ENCODE data around the gene TLR10.
"Not testable (repeated sequence)": the region's sequence is repeated elsewhere in the genome, so short reads cannot be mapped to it uniquely, and the experiment has no call there.

Gene TLR10

DNA sequence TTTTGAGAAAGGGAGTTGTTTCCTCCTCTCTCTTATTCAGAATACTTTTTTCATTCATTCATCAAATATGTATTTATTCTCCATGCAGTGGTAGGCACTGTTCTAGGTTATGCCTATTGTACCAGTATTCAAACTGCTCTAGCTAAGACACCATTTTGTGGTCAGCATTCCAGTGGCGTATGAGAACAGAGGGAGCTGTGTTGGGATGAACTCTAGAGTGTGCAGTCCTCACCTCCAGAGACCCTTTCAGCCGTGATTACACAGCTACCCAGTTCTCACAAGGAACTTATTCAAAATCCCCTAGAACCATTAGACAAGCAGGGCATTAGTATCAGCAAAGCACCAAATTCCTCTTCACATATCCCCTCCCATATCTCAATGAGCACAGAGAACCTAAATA, 17.6 kb upstream of the TLR10 start:
- no peak for DNase-seq

DNA sequence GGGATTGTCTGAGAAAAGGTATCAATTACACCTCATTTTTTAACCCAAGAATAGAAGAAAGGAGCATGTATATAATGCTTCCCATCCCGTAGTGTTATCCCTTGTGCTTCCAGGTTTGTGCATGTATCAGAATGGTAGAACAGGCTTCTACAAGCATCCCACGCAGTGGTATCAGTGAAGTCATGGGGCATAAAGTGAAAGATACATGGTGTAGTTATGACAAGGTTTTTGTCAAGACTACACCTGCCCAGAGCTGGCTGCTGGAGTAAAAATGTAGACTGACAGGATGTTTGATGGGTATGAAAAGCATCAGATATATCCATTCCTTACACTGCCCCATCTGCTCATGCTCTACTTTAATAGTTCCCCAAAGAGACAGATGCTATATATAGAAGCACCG, 12.3 kb upstream of the TLR10 start:
- DNase-seq: no peak

DNA sequence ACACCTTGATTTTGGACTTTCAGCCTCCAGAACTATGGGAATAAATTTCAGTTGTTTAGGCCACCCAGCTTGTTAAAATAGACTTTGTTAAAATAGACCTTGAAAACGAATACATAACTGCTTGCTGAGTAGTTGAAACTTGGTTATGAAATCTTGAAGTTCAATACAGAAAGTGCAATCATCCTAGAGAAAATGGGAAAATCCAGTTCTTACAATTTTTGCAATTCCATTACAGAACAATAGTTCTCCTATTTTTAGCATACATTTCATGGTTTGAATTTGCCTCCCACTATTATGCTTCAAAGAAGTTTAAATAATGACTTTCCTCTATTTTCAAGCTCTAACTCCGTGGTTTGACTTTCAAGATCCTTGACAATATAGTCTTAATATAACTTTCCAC, 11.3 kb upstream of the TLR10 start:
- no peak for DNase-seq

DNA sequence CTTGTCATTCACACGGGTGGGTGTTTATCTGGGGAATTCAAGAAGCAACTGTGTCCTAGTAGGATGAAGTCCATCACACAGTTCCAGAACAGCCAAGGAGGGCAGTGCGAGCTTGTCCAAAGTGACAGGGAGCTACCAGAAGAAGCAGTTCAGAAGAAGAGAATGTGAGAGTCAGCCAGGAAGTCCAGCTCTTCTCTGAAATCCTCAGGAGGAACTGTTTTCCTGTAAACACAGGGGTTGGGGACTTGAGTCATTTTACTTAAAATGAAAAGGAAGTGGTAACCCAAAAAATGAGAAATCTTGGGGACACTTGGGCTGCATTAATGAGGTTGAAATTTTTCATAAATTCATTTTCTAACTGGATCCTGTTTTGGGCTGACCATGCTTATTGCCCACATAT, 8.2 kb upstream of the TLR10 start:
- no peak for DNase-seq

DNA sequence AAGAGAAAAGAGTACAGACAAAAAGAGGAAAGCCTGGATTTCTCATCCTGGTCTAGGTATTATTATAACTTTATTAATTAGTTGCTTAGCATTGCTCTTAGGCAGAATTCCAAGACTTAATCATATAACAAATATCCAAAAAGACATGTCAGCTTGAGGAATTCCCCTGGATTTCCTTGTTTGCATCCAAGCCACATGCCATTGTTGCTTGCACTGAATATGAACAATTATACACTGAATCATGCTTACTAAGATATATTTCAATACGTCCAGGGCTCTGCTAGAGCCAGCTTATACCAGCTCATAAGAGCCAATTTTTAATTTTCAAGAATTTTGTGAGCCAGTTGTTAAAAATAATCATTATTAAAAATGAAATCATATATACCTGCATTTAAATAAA, 5.5 kb upstream of the TLR10 start:
- no peak for DNase-seq

DNA sequence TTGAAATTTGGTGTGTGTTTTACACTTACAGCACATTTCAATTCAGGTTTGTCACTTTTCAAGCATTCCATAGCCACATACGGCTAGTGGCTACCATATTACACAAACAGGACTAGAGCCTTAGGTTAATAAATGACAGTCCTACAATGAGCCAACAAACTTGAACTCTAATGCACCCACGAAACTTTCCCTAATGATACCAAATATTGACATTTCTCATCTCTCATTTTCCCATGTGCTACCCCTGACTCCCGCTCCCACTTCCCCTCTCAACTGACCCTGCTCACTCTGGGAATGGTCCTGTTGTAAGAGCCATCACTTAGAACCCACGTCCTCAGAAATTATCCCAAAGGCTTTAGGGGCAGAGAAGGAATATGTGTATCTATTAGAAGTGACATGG, 4.9 kb upstream of the TLR10 start:
- no peak for DNase-seq

DNA sequence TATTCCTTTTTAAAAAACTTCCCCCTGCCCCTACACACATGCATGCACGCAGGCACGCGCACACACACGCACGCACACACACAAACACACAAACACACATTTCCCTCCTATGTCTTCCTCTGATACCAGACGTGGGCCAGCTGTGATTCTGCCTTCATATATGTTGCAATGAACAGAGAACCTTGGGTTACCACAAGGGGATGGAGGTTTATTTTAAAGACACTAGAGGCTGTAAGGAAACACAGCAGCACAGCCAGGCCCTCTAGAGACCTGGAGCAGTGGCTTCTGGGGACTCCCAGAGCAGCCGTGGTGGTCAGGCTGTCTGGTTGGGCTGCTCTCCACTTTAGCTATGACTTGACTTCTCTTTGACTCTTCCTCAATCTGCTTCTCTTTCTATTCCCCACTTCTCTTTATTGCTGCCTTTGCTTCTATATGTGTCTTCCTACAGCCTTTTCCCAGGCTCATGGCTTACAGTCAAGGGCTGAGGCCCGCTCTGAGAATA, 3.2 kb upstream of the TLR10 start:
- no peak for DNase-seq

DNA sequence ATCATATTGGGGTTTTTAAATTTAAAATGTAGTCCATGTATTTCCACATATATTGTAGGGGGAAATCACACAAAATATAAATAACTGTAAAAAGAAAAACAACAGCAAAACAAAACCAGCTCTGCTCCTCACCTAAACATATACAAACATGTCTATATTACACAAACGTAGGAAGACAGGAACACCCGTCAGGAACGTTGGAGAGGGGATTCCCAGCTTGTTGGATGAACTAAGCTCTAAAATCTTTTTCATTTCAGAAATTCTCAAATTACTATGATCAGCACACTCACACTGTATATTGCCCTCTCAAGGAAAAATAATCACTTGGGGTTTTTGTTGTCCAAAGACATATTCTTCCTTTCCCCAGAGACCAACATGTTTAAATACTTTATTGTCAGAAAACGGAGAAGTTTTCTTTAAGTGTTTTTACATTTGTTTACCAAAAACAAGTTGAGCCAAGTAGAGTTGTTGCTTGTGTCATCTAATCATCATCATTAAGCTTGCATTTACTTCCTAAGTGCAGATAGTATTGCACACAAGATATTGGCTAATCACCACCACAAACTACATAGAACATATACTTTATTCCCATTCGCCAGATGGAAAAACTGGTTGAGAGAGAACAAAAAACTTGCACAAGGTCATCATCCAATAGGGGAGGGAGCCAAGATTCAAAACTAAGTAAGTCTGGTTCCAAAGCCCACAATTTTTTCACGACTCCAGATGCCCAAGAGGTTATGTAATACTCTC, 2.4 kb upstream of the TLR10 start:
- no peak for DNase-seq

DNA sequence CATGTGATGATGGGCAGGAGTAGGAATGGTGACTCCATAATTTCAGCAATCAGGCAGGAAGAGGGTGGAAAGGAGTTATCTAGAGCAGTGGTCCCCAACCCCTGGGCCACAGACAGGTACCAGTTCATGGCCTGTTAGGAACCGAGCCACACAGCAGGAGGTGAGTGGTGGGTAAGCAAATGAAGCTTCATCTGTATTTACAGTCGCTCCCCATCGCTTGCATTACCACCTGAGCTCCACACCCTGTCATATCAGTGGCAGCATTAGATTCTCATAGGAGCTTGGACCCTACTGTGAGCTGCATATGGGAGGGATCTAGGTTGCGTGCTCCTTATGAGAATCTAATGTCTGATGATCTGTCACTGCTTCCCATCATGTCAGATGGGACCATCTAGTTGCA, 1.4 kb upstream of the TLR10 start:
- no peak for DNase-seq

DNA sequence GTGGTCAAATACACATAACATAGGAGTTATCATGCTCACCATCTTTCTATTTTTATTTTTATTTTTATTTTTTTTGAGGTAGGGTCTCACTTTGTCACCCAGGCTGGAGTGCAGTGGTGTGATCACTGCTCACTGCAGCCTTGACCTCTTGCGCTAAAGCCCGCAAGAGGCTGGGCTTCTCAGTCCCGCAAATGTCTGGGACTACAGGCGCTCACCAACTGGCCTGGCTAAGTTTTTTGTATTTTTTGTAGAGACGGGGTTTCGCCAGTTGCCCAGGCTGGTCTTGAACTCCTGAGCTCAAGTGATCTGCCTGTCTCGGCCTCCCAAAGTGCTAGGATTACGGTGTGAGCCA, 295 bp upstream of the TLR10 start:
- no peak for DNase-seq

DNA sequence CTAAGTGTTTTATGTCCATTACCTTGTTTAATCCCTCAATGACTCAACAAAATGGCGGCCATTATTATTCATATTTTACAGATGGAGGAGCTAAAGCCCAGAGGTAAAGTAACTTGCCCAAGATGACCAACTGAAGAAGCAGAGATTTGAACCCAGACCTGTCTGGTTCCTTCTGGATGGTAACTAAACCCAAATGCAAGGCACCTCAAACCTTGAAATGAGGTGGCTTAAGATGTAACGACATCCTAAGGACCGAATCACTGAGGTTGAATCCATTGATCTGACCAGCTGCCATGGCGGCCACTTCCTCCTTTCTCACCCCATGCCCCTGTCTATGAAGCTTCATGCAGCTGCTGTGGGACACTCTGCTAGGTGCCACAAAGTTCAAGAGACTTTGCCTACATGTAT, 932 bp downstream of the TLR10 start:
- no peak for DNase-seq

DNA sequence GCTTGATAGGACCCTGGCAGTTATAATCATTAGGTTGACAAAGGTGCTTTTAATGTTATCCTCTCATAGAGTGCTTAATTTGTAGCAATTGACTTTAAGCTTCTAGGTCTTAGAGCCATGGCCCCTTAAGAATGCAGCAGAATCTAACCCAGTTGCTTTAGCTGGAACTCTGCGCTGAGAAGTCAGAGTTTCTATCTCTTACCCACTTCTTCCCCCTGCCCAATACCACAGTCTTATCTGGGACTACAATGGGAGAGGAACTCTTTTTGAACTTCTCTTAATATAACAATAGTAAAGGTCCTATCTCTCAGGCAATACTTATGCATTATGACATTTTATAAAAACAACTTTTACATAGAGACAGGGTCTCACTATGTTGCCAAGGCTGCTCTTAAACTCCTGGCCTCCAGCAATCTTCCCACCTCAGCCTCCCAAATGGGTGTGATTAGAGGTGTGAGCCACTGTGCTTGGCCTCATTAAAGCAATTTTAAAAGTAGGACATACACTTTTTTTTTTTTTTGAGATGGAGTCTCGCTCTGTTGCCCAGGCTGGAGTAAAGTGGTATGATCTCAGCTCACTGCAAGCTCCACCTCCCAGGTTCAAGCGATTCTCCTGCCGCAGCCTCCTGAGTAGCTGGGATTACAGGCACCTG, 1.8 kb downstream of the TLR10 start:
- DNase-seq: no peak

DNA sequence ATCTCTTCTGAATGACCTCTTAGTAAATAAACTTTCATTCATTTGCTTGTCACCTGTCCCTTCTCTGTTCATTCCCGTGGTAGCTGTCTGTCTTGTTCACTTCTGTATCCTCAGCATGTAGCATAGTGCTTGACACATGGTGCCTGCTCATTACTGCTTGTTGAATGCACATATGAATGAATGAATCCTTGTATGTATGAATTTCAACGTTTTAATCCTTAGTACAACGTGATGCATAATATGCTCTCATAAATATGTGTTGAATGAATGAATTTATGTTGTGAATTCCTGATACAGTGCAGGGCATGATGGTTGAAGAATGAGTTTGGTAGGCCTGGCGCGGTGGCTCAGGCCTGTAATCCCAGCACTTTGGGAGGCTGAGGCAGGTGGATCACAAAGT, 3.0 kb downstream of the TLR10 start:
- DNase-seq: no peak

DNA sequence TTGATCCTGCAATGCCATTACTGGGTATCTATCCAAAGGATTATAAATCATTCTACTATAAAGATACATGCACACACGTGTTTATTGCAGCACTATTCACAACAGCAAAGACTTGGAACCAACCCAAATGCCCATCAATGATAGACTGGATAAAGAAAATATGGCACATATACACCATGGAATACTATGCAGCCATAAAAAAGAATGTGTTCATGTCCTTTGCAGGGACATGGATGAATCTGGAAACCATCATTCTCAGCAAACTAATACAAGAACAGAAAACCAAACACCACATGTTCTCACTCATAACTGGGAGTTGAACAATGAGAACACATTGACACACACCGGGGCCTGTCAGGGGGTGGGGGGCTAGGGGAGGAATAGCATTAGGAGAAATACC, 4.9 kb downstream of the TLR10 start:
- not testable (repeated sequence) for DNase-seq

DNA sequence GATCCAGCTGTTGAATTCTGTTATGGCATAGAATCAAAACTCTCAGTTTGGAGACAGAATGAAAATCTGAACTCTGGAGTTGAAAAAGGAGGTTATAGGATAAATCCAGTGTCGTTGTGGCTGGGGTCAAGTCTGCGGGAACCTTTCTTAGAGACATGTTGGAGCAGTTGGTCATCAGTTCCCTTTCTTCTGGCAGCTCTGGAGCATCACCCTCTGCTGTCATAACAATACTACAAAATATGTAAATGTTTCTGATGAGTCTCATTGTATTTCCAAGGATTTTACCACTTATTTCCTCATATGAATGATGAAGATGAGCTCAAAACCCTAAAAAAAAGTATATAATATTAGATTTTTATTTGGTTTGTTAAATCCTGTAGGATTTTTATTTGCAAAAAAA, 7.5 kb downstream of the TLR10 start:
- no peak for DNase-seq

DNA sequence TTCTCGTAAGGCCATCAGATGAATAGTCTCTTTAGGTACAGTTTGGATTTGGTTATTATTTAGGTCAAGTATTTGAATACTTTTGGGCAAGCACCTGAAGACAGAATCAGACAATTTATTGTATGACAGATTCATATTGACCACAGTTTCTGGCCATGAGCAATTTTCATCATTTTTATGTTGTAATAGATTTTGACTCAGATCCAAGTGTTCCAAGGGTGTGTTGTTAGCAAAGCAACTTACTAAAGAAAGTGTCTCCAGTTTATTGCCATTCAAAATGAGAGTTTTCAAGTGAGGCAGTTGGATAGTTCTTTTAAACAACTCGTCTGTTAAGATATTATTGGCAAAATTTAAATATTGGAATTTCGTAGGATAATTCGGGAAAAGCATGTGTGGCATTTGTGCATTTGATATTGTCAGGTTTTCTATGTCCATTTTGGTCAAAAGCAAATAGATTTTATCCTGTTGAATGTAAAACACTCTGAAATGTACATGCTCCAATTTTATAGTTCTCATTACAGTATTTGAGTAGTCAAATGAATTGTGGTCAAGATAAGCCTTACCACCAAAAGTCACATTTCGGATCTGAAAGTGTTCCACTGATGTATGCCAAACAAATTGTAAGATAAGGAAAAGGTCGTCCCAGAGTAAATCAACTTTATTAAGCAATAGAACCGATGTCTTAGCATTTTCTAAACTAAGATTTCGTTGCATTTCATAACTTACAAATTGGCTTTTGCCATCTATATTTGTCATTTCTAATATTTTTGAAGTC, 8.4 kb downstream of the TLR10 start:
- no peak for DNase-seq

DNA sequence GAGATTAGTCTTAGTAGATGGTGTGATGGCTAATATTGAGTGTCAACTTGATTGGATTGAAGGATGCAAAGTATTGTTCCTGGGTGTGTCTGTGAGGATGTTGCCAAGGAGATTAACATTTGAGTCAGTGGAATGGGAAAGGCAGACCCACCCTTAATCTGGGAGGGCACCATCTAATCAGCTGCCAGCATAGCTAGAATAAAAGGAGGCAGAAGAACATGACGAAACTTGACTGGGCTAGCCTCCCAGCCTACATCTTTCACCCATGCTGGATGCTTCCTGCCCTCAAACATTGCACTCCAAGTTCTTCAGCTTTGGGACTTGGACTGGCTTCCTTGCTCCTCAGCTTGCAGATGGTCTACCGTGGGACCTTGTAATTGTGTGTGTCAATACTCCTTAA, 12.5 kb downstream of the TLR10 start:
- DNase-seq: not testable (repeated sequence)

DNA sequence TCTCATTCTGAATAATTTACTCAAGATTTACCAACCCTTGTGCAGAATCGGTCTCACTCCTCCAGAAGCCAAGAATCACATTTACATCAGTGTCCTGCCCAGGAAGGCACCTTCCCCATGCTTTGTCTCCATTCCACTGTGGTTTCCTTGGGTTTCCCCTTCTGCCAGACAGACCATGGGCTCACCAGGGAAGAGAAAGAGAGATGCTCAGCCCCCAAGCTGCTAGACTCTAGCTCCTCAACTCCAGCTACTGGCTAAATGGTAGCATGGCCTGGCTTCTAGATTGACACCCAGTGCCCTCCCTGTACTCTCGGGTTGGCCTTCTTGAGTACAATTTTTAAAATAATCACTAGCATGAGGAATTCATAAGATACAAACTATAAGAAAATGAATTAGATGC, 12.9 kb downstream of the TLR10 start:
- no peak for DNase-seq

DNA sequence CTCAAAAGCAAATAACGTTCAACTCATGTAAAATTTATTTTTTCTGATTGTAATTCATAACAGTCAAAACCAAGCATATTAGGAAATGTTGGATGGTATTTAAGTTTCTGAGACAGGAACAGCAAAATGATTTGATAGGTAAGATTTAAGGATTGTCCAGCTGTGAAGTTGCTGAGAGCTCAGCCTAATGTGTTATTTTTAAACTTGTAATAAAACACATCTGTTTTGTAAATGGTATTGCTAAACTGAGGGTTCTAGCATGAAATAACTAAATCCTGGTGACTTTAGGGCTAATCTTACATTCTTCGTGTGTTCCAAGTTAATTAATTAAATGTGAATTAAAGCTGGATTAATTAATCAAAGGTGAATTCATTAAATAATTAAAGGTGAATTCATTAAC, 13.3 kb downstream of the TLR10 start:
- no peak for DNase-seq

DNA sequence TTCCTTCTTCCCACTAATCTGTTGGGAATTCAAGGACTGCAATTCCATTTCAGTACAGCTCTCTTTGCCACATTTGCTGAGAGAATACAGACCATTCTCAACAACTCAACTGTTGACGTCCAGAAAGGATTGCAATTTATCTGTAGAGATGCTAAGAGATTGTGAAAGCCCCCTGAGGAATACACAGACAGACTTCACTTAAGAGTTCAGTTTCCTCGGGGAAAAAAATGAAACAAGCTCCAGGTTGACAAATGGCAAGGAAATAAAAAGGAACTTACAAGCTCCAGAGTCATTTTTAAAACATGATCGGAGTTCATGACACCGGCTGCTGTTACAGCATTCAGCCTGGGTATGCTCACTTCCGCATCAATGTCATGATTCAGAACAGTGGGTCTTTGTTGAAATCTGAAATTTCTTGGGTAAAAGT, 13.8 kb downstream of the TLR10 start:
- DNase-seq: no peak

DNA sequence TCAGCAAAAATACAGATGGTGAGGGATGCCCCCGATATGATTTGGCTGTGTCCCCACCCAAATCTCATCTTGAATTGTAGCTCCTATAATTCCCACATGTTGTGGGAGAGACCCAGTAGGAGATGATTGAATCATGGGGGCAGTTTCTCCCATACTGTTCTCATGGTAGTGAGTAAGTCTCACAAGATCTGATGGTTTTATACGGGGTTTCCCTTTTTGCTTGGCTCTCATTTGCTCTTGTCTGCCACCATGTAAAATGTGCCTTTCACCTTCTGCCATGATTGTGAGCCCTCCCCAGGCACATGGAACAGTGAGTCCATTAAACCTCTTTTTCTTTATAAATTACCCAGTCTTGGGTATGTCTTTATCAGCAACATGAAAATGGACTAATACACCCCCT, 15.8 kb downstream of the TLR10 start:
- not testable (repeated sequence) for DNase-seq

DNA sequence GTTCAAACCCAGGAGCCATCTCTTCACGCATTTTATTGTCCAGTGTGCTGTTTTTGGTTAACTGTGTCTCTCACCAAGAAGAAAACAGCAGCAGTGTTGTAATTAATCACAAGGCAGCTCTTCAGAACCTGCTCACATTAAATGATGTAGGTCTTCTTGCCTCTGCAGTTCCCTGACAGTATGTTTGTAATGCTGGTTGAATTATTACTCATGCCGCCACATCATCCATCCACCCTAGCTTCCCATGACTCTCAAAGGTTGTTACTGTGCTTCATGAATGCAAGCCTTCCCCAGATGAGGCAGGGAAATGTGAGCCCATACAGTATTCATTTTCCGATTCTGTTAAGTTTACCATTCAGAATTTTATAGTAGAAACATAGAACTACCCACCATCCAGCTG, 17.4 kb downstream of the TLR10 start:
- no peak for DNase-seq

DNA sequence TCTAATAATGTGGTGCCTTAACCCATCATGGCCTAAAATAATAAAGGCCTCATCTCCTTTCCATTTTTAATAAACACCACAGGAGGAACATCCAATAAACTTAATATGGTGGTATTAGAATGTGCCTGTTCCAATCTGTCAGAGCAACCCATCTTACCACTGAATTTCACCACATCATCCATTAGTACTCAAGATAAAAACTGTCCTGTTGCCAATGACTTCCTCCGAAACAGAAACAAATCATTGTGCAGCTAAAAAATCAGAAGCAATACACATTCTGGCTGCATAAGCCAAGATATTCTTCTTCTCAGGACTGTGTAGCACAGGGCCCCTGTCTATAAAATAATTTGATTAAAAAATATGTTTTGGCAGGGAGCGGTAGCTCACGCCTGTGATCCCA, 18.5 kb downstream of the TLR10 start:
- no peak for DNase-seq

DNA sequence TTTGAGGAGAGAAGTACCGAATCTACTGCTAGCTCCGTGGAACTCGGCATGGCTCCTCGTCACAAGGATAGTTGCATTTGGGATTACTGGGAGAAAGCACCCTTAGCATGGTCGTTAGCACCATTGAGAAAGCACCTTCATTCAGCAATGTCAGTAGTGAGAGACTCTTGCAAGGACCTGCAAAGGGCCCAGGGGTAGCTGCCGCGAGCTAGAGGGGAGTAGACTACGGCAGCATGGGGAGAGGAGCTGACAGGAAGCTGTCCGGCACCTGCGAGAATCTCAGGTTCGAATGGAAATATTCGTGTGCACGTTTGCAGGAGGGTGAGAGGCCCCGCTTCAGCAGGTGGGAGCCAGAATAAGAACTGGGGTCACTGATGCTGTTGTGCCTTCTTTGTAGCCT, 20.2 kb downstream of the TLR10 start:
- no peak for DNase-seq
